HuH-7 (cell line): ENCODE data around the gene TAS1R1.

Source experiments
- DNase-seq: peaks from one replicate; pipeline ENCODE4 v3.0.0; 2011; ENCODE audit warnings: low spot score

Gene TAS1R1

GRCh38 chr1:6572653-6573383 is 17.7 kb downstream of the TAS1R1 start:
- DNase-seq: no peak

- no peak for DNase-seq
Observed at GRCh38 chr1:6574025-6574620, 19.0 kb downstream of the TAS1R1 start.

GRCh38 chr1:6574818-6575217 is 19.7 kb downstream of the TAS1R1 start:
- DNase-seq: no peak

- DNase-seq: no peak
Observed at GRCh38 chr1:6577831-6578525, 22.9 kb downstream of the TAS1R1 start.

GRCh38 chr1:6578624-6579373 is 23.7 kb downstream of the TAS1R1 start:
- no peak for DNase-seq

GRCh38 chr1:6579374-6580118 is 24.4 kb downstream of the TAS1R1 start, which contains the start of gene ZBTB48:
TSS of gene ZBTB48 (plus strand) at chr1:6579994. CDS start at chr1:6580610, 616 bp downstream.
- peak; percentile 98 for DNase-seq

GRCh38 chr1:6580119-6580592 is 25.0 kb downstream of the TAS1R1 start:
- peak; percentile 30 for DNase-seq

- no peak for DNase-seq
Observed at GRCh38 chr1:6580593-6581409, 25.7 kb downstream of the TAS1R1 start.

- DNase-seq: no peak
Observed at GRCh38 chr1:6581561-6582305, 26.6 kb downstream of the TAS1R1 start.

GRCh38 chr1:6582370-6582769 is 27.3 kb downstream of the TAS1R1 start:
- peak; percentile 92 for DNase-seq

GRCh38 chr1:6584126-6585080 is 29.3 kb downstream of the TAS1R1 start:
- no peak for DNase-seq

- DNase-seq: no peak
Observed at GRCh38 chr1:6585081-6585722, 30.1 kb downstream of the TAS1R1 start.

GRCh38 chr1:6585841-6586240 is 30.7 kb downstream of the TAS1R1 start:
- no peak for DNase-seq

GRCh38 chr1:6586404-6586816 is 31.3 kb downstream of the TAS1R1 start:
- DNase-seq: no peak

- no peak for DNase-seq
Observed at GRCh38 chr1:6587261-6588005, 32.3 kb downstream of the TAS1R1 start.

GRCh38 chr1:6588128-6588892 is 33.2 kb downstream of the TAS1R1 start:
- DNase-seq: no peak
